GM13977 (cell line): ENCODE measurements around the gene RPP30.
A peak's percentile ranks its signal among the peaks of the same experiment; 100 is the strongest.

Experiments
- DNase-seq: peaks from one replicate; pipeline ENCODE4 v3.0.0; 2012; ENCODE audit warnings: low spot score
- in situ Hi-C: fragments of 300-500 bp; cut with MboI; formaldehyde crosslinking; loops from one replicate; pipeline ENCODE4 v1.12.0; 2022; ENCODE audit warnings: low sequenced_read_pairs, low pct_unique_long_range_greater_than_20kb, mixed read lengths, inconsistent platforms; ENCODE audit not compliant: unreplicated experiment
- TF ChIP-seq, protein P1 (sequence below): IDR thresholded peaks from 2 replicates; pipeline ENCODE4 v1.5.1; 2012; ENCODE audit warnings: mild to moderate bottlenecking, control low read depth; ENCODE audit not compliant: insufficient read depth; ENCODE audit errors: extremely low read depth, missing control alignments

The RPP30 gene

DNA sequence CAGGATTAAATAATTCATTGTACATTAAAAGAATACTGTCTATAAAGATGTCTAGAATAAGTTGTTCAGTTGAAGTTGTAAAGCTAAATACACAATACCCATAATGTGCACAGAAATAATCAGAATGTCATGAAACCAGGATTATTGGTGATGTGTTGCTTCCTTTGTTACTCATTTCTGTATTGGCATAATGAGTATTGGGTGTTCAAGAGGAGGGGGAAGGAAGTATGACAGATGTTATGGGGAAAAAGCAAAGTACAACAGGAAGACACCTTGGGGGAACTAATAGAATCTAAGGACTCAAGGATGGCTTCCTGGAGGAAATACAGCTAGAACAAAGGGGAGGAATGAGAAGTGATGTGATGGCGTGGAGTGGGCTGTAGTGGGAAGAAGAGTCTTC lies 34.2 kb downstream of the RPP30 start:
- DNase-seq, result no peak
- TF ChIP-seq, protein P1, sequence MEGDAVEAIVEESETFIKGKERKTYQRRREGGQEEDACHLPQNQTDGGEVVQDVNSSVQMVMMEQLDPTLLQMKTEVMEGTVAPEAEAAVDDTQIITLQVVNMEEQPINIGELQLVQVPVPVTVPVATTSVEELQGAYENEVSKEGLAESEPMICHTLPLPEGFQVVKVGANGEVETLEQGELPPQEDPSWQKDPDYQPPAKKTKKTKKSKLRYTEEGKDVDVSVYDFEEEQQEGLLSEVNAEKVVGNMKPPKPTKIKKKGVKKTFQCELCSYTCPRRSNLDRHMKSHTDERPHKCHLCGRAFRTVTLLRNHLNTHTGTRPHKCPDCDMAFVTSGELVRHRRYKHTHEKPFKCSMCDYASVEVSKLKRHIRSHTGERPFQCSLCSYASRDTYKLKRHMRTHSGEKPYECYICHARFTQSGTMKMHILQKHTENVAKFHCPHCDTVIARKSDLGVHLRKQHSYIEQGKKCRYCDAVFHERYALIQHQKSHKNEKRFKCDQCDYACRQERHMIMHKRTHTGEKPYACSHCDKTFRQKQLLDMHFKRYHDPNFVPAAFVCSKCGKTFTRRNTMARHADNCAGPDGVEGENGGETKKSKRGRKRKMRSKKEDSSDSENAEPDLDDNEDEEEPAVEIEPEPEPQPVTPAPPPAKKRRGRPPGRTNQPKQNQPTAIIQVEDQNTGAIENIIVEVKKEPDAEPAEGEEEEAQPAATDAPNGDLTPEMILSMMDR, result no peak
- in situ Hi-C loops, result no loop called here

DNA sequence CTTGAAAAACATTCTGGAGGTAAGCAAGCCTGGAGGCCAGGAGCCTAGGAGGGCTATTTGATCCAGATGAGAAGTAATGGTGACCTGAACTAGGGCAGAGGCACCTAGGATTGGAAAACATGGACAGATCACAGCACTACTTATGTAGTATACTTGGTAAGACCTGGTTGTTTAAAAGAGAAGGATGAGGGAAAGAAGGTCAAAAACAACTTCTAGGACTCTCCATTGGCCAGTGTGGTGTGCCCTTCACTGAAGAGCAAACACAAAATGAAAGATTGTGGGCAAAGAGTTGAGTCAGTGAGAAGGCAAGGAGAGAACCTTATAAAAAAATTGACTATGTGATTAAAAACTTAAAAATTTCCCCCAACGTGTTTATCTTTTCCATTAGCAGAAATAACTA lies 34.8 kb downstream of the RPP30 start:
- in situ Hi-C loops, result no loop called here
- TF ChIP-seq, protein P1, result no peak
- DNase-seq, result no peak

DNA sequence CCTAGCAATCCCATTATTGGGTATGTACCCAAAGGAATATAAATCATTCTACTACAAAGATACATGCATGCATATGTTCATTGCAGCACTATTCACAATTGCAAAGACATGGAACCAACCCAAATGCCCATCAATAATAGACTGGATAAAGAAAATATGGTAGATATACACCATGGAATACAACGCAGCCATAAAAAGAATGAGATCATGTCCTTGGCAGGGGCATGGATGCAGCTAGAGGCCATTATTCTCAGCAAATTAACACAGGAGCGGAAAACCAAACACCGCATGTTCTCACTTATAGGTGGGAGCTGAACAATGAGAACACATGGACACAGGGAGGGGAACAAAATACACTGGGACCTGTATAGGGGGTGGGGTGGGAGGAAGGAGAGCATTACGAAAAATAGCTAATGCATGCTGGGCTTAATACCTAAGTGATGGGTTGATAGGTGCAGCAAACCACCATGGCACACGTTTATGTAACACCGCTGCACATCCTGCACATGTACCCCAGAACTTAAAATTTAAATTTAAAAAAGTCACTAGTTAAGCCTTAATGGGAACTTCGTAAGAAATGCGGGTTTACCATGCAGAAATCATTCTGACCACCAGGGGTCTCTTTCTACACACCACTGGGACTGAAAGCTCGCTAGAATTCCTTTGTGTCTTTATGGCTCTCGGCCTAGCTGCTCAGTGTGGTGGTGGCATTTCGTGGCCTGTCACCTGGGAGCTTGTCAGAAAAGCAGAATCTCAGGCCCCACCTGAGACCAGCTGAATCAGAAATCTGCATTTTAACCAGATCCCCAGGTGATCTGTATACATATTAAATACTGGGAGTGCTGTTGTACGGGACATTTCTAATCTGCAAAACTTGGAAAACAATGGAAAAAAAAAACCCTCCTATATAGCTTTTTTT lies 39.6 kb downstream of the RPP30 start:
- in situ Hi-C loops, result loop anchor here (10.0 kb wide), 1 partner anchor 343 kb away; no protein-coding TSS in a partner anchor
- peak; percentile 51 for DNase-seq
- TF ChIP-seq, protein P1, result peak; percentile 77

DNA sequence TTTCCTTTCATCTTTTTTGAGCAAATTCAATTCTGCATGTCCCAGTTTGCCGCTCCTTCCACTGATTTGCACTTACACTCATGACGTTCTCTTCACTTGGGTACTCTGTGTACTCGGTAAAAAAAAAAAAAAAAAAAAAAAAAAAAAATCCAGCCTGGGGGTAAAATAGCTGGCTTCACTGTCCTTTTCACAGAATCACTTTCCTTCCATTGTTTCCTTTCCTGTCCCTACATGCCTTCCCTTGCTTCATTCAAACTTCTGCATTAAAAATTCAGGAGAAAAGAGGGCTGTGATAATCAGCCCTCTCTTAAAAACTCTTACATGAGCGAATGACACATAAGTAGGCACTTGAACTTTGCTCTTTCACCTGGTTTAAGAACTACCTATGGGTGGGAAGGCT lies 40.4 kb downstream of the RPP30 start:
- no peak for DNase-seq
- in situ Hi-C loops, result loop anchor here (10.0 kb wide), 1 partner anchor 343 kb away; no protein-coding TSS in a partner anchor
- TF ChIP-seq, protein P1, result no peak

DNA sequence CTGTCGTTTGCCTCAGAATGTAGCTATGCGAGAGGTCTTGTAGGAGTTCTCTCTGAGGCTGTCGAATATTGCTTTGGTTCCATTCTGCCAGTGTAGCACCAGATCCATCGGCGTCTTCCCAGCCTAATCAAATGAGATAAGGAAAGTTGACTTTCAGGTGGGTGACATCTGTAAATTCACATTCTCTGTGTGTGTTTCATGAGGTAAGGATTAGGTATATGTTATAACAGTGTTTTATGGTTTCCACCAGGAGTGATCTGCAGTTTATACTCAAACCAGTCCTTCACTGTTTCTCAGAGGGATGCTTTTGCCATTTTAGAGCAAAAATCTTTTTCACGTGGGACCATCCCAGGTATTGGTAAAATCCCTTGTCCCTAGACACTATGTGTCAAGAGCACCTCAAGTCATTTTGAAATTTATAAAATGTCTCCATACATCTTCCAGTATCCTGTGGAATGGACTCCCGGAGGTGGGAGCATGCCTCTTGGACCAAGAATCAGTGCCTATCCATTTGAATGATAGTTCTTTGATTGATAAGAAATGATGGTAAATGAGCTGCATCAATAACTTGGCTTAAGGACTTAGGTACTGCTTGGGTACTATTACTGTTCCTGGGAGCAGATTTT lies 41.2 kb downstream of the RPP30 start:
- TF ChIP-seq, protein P1, result no peak
- in situ Hi-C loops, result loop anchor here (10.0 kb wide), 1 partner anchor 342 kb away; no protein-coding TSS in a partner anchor
- no peak for DNase-seq

DNA sequence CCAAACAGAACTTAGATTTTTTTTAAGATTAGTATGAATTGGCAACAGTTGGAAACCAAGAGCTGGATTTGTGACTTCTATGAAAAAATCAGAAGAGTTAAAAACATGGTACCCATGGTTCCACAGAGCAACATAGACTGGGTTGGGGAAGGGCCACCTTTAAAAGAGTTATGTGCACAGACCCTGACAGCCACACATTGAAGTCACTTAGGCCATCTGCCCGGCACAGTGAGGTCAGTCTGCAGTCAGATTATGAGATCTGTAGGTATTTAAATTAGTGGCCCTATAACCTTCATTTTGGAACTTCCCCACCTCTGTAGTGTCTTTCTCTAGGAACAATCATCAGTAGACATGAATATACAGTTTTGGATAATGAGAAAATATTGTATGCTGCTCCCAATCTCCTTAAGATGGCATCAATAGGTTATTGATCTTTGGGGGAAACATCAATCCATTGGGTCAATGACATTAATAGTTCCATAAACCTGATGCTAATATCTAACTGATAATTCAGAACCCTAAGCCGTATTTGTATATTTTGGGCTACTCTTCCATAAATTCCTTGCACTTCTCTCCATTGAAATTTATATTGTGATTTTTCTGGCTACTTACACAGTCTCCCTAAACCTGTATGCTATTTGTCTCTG lies 42.1 kb downstream of the RPP30 start:
- TF ChIP-seq, protein P1, result no peak
- DNase-seq, result no peak
- in situ Hi-C loops, result loop anchor here (10.0 kb wide), 1 partner anchor 341 kb away; no protein-coding TSS in a partner anchor
